PFSK-1 (cell line): ENCODE results near the gene P2RY12.

Experiments used
- FOXP2 ChIP-seq: optimal IDR thresholded peaks from 2 replicates; pipeline ENCODE3; 2011; ENCODE audit warnings: borderline replicate concordance, control low read depth, inconsistent platforms; ENCODE audit not compliant: insufficient read depth; ENCODE audit errors: extremely low read length, extremely low read depth
- POLR2AphosphoS5 ChIP-seq: IDR thresholded peaks from 2 replicates; pipeline ENCODE4 v1.6.1; 2012; ENCODE audit warnings: low read depth, mild to moderate bottlenecking, control low read depth, low read length, moderate library complexity
- REST ChIP-seq, 2 experiments: IDR thresholded peaks; 2 replicates each; pipeline versions ENCODE4 v1.6.1 to v1.8.0; 2011 to 2012; ENCODE audit warnings: low read depth in 2 of 2, low read length in 2 of 2, control low read depth in 1 of 2, inconsistent platforms in 1 of 2, mild to moderate bottlenecking in 1 of 2, moderate library complexity in 1 of 2; ENCODE audit not compliant: insufficient read depth in 1 of 2
- SIN3A ChIP-seq: IDR thresholded peaks from 2 replicates; pipeline ENCODE4 v1.6.1; 2012; ENCODE audit warnings: mild to moderate bottlenecking, low read length, moderate library complexity, borderline replicate concordance; ENCODE audit not compliant: insufficient read depth
- TAF1 ChIP-seq: IDR thresholded peaks from 2 replicates; pipeline ENCODE4 v1.6.1; 2012; ENCODE audit warnings: low read length, control low read depth, borderline replicate concordance; ENCODE audit not compliant: insufficient read depth

P2RY12 gene

GRCh38 chr3:151307131-151307530, 77.4 kb downstream of the P2RY12 start:
- no peak for TF ChIP-seq TAF1
- no peak for TF ChIP-seq POLR2AphosphoS5
- no peak for TF ChIP-seq SIN3A
- TF ChIP-seq FOXP2 = no peak
- TF ChIP-seq REST (IDR thresholded peaks at IDR 0.05; ENCODE audit: insufficient read depth in 1 of 2, low read depth in 2 of 2, low read length in 2 of 2) = no peak

- TF ChIP-seq SIN3A (no peak), POLR2AphosphoS5 (no peak), REST (IDR thresholded peaks at IDR 0.05; ENCODE audit: insufficient read depth in 1 of 2, low read depth in 2 of 2, low read length in 2 of 2) (no peak), FOXP2 (no peak)
Observed at GRCh38 chr3:151306168-151306810, 78.3 kb downstream of the P2RY12 start.

- TF ChIP-seq FOXP2 = no peak
- no peak for TF ChIP-seq TAF1
- TF ChIP-seq POLR2AphosphoS5 = no peak
- TF ChIP-seq SIN3A = no peak
- TF ChIP-seq REST (IDR thresholded peaks at IDR 0.05; ENCODE audit: insufficient read depth in 1 of 2, low read depth in 2 of 2, low read length in 2 of 2) = no peak
Observed at GRCh38 chr3:151305775-151306151, 78.8 kb downstream of the P2RY12 start.

GRCh38 chr3:151305060-151305774, 79.3 kb downstream of the P2RY12 start:
- TF ChIP-seq POLR2AphosphoS5 (no peak), SIN3A (no peak), REST (IDR thresholded peaks at IDR 0.05; ENCODE audit: insufficient read depth in 1 of 2, low read depth in 2 of 2, low read length in 2 of 2) (no peak), FOXP2 (no peak), TAF1 (no peak)
